Effector CD4-positive, alpha-beta T cell (primary cell): ENCODE data around the gene OTUD1.

Experiments
- DNase-seq: peaks from one replicate; pipeline ENCODE4 v3.0.0-alpha.2; 2020

The OTUD1 gene

DNA sequence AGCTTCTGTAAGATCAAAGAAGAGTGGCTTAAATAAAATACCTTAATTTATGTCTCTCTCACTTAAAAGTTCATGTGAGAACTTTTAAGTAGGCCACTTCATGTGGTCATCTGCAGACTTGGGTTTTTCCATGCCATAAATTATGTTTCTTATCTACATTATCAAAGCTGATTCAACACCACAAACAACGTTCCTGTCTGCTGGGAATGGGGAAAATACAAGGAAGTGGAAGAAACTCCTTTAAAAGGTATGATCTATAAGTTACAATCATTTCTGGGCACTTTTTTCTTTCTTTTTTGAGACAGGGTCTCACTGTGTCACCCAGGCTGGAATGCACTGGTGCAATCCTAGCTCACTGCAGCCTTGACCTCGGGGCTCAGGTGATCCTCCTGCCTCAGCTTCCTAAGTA is 16.9 kb upstream of the OTUD1 start:
- no peak for DNase-seq

DNA sequence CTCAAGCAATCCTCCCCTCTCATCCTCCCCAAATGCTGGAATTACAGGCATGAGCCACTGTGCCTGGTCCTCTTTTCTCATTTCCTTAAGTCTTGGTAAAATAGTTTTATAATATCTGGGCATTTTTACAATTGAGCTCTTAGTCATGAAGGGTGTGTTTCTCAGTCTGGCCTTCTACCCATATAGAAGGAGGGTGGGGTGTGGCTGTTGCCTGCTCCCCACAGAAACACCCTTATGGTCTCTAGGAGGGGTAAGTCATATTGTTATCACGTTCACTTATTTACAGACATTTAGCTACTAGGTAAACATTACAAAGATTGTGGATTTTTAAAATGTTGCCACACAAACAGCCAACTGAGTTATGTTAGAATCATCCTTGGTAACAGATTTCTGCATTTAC is 6.7 kb upstream of the OTUD1 start:
- DNase-seq, result no peak

DNA sequence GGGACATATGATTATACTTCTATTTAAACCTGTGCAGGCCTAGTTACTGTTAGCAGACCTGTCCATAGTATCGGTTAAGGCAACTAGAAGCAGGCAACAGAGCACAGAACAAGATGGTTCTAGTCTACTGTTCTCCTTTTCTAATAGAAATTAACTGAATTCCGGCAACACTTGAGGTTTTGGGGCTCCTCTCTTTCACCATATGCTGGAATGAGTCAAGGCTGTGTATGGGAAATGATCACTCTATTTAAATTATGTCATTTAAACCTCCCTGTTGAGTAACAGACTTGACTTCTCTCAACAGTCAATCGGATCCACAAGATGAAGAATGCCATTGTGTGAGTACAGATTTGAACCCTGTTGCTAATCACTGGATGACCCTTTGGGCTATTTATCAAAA is 6.2 kb upstream of the OTUD1 start:
- DNase-seq, result no peak

DNA sequence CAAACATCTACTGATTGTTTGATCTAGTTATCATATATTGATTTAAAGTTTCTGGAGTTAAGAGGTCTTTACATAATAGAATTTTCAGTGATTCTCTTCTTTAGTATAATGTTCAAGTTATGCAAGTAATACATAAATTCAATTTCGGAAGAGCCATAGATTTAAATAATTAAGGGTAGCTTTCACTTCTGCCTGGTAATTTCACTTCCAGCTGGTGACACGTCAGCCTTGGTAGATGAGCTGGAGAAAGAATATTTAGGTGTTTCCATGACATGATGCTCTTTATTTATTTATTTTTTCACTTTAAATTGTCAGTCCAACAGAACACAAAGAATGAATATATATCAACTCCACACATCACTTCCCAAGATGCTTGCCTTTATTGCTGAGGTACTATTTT is 5.2 kb upstream of the OTUD1 start:
- DNase-seq, result no peak

DNA sequence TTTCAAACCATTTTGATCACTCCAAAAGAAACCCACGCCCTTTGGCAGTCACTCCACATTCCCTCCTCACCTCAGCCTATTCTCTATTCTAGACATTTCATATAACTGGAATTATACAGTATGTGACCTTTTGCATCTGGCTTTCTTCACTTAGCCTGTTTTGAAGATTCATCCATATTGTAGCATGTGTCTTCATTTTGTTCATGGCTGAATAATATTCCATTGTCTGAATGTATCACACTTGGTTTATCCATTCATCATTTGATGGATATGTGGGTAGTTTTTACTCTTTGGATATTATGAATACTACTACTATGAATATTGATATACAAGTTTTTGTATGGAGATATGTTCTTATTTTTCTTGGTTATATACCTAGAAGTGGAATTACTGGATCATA is 3.5 kb upstream of the OTUD1 start:
- DNase-seq, result no peak

DNA sequence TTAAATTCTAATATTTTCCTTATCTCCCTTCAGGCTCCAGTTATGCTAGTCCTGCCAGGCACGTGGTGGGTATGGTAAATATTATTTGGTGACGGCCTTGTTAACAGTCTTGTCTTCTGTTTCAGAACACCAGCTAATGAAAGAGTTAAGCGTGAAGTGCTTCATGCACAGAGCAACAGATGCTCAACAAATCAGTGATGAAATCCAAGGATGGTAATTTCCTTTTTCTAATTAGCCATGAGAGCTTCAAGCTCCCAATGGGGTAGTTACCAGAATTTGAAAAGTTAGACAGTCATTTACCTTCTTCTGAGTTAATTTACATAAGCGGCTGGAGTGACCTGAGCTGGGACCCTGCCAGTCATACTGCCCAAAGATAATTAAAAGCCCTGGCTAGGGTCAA is 1.9 kb upstream of the OTUD1 start:
- no peak for DNase-seq

DNA sequence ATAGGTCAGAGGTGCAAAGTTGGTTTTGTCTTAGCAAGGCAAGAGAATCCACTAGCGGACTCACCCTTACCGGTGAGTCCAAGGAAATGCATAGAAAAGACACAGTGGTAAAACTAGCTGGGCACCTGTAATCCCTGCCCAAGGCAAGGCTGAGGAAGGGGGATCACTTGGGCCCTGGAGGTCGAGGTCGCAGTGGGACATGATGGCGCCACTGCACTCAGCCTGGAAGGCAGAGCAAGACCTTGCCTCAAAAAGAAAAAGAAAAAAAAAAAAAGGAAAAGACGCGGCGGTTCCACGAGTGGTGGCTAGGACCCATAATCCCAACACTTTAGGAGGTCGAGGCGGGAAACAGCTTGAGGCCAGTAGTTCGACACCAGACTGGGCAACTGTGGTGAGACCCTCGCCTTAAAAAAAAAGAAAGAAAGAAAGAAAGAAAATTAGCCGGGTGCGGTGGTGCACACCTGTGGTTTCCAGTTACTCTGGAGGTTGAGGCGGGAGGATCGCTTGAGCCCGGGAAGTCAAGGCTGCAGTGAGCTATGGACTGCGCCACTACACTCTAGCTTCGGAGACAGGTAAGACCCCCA is 820 bp upstream of the OTUD1 start:
- no peak for DNase-seq

DNA sequence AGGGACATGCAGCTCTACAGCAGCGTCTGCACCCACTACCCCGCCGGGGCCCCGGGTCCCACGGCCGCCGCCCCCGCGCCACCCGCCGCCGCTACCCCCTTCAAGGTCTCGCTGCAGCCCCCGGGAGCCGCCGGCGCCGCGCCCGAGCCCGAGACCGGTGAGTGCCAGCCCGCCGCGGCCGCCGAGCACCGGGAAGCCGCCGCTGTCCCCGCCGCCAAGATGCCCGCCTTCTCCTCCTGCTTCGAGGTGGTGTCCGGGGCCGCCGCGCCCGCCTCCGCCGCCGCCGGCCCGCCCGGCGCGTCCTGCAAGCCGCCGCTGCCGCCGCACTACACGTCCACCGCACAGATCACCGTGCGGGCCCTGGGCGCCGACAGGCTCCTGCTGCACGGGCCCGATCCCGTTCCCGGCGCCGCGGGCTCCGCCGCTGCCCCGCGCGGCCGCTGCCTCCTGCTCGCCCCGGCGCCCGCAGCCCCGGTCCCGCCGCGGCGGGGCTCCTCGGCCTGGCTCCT is 631 bp downstream of the OTUD1 start:
- DNase-seq, result peak; percentile 12

DNA sequence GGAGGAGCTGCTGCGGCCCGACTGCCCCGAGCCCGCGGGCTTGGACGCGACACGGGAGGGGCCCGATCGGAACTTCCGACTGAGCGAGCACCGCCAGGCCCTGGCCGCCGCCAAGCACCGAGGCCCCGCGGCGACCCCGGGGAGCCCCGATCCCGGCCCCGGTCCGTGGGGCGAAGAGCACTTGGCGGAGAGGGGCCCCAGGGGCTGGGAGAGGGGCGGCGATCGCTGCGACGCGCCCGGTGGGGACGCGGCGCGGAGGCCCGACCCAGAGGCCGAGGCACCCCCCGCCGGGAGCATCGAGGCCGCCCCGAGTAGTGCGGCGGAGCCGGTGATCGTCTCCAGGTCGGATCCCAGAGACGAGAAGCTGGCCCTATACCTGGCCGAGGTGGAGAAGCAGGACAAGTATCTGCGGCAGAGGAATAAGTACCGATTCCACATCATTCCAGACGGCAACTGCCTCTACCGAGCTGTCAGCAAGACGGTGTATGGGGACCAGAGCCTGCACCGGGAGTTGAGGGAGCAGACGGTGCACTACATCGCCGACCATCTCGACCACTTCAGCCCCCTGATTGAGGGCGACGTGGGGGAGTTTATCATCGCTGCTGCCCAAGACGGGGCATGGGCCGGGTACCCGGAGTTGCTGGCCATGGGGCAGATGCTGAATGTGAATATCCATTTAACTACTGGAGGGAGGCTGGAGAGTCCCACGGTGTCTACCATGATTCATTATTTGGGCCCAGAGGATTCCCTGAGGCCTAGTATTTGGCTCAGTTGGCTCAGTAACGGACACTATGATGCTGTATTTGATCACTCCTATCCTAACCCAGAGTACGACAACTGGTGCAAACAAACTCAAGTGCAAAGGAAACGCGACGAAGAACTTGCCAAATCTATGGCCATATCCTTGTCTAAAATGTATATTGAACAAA is 1.4 kb downstream of the OTUD1 start:
- peak; percentile 14 for DNase-seq

DNA sequence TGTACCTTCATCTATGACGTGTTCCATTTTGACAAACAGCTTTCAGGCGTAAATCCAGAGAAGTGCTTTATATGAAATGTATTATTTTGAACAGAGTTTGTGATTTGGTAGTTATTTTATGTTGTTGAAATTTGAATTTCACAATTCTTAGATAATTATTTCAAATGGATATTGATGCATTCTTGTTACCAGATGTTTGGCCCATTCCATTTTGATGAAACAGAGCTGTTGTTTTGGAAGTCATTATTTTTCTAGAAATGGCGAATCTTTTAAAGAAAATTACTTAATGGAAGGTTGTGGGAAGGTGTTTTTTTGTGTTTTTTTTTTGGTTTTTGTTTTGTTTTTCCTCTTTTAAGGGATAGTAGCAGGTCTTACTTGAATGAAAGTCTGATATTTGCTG is 2.4 kb downstream of the OTUD1 start:
- DNase-seq, result no peak

DNA sequence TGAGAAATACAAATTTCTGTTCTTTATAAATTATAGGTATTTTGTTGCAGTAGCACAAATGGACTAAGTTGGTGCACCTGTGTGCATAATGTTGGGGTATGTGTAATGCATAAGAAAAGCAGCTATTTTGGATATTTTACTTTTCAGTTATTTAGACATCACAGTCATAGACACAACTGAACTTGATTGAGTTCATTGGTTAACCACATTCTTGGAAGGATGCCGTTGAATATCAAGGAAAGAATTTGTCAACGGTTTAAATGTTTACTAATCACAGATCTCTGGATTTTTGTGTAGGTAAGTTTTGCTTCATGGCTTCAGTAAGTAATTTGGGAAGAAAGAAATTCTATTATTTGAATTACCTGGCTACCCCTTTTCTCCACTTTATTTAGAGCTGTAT is 4.1 kb downstream of the OTUD1 start:
- no peak for DNase-seq

DNA sequence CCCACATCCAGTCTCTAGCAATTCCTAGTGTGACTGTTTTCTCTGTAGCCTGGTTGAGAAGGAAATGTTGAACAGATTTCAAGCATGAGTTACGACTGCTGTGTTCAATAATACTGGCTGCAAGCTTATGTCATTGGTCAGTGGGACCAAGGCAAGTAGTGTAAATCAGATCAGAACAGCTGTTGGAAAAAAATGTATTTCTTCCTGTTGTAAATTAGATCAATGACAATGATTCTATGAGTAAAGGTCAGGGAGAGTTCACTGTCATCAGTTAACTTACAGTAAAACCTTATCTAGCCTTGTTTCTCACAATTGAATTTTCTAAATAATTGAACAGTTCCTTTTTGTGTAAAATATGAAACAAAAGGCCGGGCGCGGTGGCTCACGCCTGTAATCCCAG is 6.7 kb downstream of the OTUD1 start:
- DNase-seq, result no peak

DNA sequence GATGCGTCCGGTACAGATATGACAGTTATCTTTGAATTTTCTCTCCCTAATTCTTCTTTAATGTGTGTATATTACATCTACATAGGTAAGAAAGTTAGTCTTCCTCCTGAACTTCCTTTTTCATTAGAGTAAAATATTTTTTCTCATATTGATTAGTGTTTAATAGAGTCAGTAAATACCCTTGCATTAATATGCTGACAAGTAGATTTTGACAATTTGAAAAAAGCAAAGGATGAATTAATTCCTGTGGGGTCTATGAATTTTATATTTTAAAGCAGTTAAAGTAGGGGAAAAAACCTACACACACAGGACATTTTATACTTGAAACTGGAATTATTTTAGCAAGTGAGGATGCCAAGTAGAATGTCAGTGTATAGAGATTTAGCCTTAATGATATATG is 9.4 kb downstream of the OTUD1 start:
- DNase-seq, result no peak

DNA sequence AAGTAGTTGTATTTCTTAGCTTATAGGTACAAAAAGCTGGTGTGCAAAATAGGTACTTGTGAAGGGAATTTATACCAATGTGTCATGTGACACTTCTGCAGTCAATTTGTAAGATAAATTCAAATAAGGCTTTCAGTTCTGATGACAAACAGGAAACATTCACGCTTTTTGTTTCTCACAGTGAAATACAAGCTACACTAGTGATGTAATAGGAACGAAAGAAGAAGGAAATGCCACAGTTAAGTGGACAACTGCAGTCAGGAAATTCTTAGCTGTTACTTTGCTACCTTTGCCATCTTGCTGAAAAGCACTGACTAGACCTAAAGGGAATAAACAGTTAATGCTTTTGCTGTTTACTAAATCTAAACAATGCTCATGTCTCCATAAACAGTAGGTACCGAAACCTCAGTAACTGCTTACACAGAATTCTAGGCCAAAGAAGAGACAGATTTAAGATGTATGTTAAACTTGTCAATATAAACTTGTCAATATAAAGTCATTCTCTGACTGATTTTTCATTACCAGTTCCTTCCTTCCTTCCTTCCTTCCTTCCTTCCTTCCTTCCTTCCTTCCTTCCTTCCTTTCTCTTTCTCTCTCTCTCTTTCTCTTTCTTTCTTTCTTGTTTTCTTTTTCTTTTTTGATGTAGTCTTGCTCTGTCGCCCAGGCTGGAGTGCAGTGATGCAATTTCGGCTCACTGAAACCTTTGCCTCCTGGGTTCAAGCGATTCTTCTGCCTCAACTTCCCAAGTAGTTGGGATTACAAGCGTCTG is 10.1 kb downstream of the OTUD1 start:
- DNase-seq, result no peak

DNA sequence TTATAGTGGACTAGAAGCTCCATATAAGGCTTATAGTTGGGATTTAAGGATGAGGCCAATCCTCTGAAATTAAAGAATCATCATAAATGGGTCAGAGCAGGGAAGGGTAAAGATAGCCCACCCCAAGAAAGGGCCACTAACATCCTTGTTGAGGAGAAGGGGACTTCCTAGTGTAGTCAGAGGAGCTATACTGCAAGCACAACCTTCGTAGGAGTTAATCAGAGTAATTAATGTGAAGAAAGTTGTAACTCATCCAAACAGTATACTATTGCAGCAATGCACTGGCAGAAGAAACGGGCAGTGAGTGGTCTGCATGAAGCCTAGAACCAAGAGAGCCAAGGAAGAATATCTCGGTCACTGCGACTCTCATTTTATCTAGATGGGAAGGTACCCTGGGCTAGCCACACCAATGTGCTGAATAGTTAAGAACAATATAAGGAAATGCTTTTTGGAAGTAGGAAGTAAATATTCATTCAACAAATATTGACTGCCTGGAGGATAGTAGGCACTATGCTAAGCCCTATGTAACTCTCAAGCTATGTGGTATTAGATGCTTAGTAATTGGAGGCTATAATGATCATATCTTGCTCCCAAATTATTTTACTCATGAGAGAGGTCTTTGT is 13.3 kb downstream of the OTUD1 start:
- DNase-seq, result no peak

DNA sequence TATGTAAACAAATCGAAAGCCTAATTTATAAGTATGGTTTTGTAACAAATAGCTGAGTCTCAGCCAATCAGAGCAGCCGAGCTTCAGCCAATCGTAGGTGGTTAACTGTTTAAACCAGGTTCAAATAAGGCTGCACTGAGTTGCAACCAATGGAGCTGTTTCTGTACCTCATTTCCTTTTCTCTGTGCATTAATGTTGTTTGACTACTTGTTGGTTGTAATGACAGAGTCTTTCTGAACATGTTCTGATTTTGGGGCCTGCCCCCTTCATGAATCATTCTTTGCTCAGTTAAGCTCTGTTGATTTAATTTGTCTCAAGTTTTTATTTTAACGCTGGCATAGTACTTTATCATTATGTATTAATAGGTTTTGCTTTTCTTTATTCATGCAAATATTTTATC is 14.6 kb downstream of the OTUD1 start:
- no peak for DNase-seq

DNA sequence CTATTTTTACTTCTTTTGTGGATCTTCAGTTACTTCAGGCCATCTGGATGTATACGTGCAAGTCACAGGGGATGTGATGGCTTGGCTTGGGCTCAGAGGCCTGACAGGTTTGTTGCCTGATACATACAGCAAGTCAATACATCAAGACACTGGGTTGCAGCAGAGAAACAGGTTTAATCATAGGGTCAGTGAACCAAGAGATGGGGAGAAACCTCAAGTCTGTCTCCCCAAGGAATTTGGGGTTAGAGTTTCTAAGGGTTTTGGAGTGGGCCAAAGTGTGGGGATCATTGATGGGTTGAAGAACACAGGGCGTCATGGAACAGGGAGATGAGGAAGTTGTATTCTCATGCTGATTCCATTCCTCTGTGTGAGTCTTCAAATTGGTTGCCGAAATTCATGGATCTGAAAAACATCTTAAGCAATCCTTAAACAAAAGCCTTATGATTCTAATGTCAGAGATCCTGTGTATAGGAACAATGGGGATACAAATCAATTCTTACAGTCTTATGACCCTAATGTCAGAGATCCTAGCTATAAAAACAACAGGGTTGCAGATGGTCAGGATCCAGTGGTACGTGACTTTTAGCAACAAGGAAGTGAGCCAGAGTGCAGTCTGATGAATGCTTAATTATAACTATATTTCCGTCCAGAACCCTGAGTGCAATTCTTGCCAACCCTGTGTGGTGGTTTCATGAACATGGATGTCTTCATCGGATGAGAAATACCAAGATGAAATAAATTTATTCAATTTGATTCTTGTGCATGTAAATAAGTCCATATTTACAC is 18.9 kb downstream of the OTUD1 start:
- DNase-seq, result no peak

DNA sequence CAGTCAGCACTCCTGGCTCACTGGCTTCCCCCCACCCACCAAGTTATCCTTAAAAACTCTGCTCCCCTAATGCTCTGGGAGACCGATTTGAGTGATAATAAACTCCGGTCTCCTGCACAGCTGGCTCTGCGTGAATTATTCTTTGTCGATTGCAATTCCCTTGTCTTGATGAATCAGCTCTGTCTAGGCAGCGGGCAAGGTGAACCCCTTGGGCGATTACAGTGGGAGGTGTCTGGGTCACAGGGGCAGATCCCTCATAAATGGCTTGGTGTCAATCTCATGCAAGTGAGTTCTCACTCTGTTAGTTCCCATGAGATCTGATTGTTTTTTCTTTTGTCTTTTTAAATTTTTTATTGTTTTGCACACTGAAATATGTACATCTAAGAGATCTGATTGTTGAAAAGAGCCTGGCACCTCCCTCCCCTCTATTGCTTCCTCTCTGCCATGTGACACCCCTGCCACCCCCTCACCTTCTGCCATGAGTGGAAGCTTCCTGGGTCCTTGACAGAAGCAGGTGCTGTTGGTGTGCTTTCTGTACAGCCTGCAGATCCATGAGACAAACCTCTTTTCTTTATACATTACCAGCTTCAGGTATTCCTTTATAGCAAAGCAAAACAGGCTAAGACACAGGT is 20.5 kb downstream of the OTUD1 start:
- no peak for DNase-seq

DNA sequence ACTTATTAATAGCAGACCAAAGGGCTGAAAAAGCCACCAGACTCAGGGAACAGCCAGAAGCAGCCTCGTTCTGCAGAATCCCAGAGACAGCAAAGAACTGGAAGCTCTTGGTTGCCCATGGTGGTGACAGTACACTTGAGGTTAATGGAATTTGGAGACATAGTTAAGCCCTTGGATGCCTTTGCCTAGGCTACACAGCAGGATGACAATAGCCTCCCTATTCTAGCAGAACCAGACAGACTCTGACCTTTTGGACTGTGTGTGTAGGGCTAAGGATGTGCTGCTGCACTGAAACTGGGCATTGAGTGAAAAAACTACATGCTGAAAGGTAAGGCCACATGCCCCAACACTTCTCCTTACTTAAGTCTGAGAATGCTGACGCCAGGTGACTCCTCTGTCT is 22.7 kb downstream of the OTUD1 start:
- DNase-seq, result no peak

DNA sequence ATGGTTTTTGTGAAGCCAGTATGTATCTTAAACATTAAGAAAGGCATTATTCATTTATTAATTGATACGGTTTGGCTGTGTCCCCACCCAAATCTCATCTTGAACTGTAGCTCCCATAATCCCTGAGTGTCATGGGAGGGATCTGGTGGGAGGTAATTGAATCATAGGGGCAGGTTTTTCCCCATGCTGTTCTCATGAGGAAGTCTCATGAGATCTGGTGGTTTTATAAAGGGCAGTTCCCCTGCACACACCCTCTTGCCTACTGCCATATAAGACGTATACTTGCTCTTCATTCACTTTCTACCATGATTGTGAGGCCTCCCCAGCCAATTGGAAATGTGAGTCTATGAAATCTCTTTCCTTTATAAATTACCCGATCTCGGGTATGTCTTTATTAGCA is 28.1 kb downstream of the OTUD1 start:
- DNase-seq, result no peak

DNA sequence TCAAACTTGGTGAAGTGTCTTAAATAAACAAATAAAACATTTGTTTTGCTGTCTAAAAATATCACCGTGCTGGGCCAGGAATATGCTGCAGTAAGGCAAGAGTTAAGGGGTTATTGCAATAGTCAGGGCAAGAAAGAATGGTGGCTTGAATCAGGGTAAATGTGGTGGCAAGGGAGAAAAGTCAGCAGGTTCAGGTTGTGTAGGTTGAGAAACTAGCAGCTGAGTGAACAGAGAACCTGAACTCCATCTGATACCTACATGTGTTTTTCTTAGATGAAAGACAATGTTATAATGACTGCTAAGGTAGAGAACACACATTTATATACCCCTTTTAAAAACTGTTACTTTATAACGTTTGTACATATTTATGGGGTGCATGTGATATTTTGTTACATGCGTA is 28.7 kb downstream of the OTUD1 start:
- no peak for DNase-seq
